Activated T-cell treated with anti-CD3 and anti-CD28 coated beads, Interleukin-2, amount 50 U/mL, for 4 hours (primary cell): ENCODE results near the gene PDCD4. TPM values are rescaled to one million over a fixed set of nuclear protein-coding genes. Genes with fewer than 3 reads are reported as not detected.

Experiments
- ATAC-seq, 2 donors: fragments of 200-7000 bp; cut with Tn5 transposase; one replicate each; pipeline ENCODE4 v1.10.0; 2021
- DNase-seq: peaks from one replicate; pipeline ENCODE4 v3.0.0-alpha.2; 2020
- H3K27me3 Mint-ChIP-seq: one replicate; pipeline ENCODE4 v1.8.0; 2021; ENCODE audit warnings: low read depth, mixed read lengths
- H3K36me3 Mint-ChIP-seq: one replicate; pipeline ENCODE4 v1.8.0; 2022; ENCODE audit warnings: mixed read lengths; ENCODE audit not compliant: insufficient read depth
- H3K4me1 Mint-ChIP-seq: one replicate; pipeline ENCODE4 v1.8.0; 2021; ENCODE audit warnings: low read depth, mixed read lengths
- H3K4me3 Mint-ChIP-seq: one replicate; pipeline ENCODE4 v1.8.0; 2021; ENCODE audit warnings: mild to moderate bottlenecking, moderate library complexity, mixed read lengths
- H3K9me3 Mint-ChIP-seq: one replicate; pipeline ENCODE4 v1.8.0; 2021; ENCODE audit warnings: mixed read lengths
- total RNA-seq, 3 donors: library from RNA; stranded (reverse); gene quantifications; one replicate each; pipeline ENCODE4 v1.2.1, GENCODE V29; 2021

Gene PDCD4
- total RNA-seq, 3 donors from 2014 or later: 36.5 to 55.1 (median 41.3) TPM

DNA sequence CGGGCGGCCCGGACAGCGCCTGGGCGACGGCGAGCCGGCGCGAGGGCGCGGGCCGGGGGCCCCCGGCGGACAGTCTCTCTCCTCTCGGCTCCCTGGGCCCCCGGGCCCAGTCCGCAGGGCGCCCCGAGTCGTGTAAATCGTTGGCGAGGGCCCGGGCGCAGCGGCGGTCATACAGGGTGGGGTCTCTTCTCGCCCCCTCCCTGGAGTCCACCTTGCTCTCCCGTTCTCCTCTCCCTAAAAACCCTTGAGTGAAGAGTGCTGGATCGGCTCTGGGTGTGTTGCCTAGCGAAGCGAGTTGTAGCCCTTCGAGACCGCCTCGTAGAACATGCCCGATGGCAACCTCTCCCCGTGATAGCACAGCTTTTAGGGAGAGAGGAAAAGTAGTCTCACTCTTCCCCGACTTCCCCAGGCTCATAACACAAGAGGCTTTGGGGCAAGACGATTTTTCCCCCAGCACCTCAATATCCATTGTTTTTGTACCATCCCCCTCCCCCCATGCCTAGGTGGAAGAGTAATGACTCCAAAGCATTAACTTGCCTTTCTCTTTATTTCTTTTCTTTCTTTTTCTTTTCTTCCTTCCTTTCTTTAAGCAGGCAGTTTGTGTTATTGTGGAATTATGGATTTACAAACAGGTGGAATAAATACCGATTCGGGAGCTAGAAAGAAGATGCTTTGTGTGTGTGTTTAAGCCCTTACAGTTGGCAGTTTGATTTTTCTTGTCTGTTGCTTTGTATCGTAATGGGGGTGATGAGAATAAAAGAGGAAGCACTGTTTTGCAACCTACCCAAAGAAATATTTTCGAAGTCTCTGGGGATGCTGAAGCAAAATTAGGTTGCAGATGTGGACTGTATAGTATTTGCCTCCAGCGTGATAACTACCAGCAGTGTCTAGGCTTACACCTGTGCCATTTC lies 48.5 kb downstream of the PDCD4 start:
- no peaks in the 10 kb centered on the region for H3K9me3 Mint-ChIP-seq
- peaks cover 5% of the 10 kb centered on the region for H3K36me3 Mint-ChIP-seq
- peaks cover 44% of the 10 kb centered on the region for H3K4me1 Mint-ChIP-seq
- ATAC-seq (no peak), DNase-seq (no peak)
- H3K4me3 Mint-ChIP-seq: peak overlapping the region; percentile 94
- no peaks in the 10 kb centered on the region for H3K27me3 Mint-ChIP-seq

DNA sequence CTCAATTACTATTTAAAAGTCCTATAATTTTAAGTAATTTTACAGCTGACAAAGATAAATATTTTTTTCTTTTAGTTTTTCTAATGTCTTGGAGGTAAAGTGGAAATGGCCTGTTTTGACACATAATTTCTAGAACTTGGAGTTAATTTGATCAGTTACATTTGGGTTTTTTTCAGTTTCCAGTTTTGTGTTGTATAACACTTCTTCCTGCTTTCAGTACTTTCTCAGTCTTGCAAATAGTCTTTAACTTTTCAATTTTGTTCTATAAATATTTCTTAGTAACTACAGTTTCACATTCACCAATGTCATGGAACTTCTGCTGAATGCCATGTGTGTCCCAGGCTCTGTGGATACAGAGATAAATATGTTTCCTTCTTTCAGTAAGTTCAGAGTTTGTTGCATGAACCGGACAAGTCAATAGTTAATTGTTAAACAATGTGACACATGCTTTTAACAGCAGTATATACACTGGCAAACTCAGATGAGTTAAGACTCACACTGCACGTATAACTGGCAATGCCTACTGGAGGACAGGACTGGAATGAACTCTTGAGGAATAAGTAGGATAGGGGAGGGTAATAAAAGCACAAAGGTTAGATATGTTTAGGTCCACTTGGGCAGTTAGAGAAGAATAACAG lies 52.2 kb downstream of the PDCD4 start:
- no peak for ATAC-seq
- Mint-ChIP-seq H3K4me1 (peaks cover 56% of the 10 kb centered on the region), H3K36me3 (peaks cover 3% of the 10 kb centered on the region), H3K9me3 (no peaks in the 10 kb centered on the region), H3K4me3 (no peak overlapping the region), H3K27me3 (no peaks in the 10 kb centered on the region)
- no peak for DNase-seq

DNA sequence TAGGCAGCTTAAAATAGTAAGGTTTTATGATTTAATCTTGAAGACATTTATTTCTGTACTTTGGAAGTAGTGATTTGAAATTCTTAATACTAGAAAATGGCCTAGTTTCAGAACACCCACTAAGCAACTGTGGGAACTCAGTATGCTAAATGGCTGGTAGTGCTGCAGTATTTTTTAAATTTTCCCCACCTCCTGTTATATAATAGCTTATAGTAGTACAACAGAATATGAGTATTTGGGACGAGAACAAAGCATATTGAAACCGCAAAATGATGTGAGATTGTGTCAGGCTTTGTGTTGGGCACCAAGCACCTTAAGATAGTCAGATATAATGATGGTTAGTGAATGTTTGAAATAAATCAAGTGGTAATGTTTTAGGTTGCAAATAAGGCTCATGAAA lies 55.7 kb downstream of the PDCD4 start:
- Mint-ChIP-seq H3K4me1 (peaks cover 49% of the 10 kb centered on the region), H3K9me3 (no peaks in the 10 kb centered on the region), H3K4me3 (no peak overlapping the region)

DNA sequence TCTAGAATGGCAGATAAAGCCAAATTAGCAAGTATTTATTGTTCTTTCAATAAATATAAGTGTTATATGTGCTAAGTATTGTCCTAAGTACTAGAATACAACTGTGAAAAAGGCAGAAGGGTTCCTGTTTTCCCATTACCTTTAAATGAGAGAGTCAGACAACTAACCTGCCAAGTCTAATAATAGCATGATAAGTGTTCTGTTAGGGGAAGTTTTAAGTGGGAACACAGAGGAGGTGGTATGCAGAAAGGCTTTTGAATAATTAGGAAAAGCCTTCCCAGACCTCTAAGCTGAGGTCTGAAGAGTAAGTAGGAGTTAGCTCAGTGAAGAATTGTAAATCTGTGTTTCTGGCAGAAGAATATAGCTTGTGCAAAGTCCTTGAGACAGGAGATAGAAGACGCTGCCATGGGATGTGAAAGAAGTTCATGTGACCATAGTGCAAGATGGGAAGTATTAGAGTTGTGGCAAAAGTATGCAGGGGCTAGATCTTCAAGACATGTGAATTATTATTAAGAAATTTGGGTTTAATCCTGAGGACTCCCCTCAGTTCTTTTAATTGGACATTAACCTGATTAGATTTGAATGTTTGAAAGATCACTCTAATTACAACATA lies 60.1 kb downstream of the PDCD4 start:
- Mint-ChIP-seq H3K36me3 (peaks cover 2% of the 10 kb centered on the region), H3K4me3 (no peak overlapping the region), H3K27me3 (no peaks in the 10 kb centered on the region), H3K9me3 (no peaks in the 10 kb centered on the region), H3K4me1 (peaks cover 41% of the 10 kb centered on the region)
- DNase-seq: no peak
- ATAC-seq: no peak

More for the DNA sequence above, 55.7 kb downstream of the PDCD4 start:
- H3K36me3 Mint-ChIP-seq: peaks cover 3% of the 10 kb centered on the region
- ATAC-seq (peak in 1 of 2 donors; percentile 28), DNase-seq (no peak)
- H3K27me3 Mint-ChIP-seq: no peaks in the 10 kb centered on the region

DNA sequence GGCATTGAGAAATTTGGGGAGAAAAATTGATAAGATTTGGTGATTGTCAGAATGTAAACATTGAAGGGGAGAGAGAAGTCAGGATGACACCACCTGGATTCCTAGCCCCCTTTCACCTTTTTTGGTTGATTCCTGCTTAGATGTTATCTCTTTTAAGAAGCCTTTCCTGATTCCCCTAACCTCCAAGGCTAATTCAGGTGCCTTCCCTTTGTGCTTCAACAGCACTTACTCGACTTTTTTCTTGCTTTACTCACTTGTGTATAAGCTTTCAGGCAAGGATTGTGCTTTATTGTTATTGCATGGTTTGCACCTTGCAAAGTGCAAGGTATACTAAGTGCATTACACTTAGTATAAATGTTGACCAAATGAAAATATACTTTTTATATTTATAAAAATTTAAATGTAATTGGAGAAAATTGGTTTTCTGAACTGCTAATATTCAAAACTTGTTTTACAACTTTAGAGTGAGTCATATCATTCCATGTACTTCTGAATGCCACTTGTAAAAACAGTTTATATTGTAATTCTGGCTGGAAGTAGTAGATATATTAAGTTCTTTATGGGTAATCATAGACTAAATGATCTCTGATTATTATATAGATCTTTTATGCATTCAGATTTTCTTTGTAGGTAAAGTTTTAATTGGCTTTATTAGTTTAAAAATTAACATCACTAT lies 60.9 kb downstream of the PDCD4 start:
- DNase-seq (no peak), ATAC-seq (no peak)
- no peak overlapping the region for H3K4me3 Mint-ChIP-seq
- H3K27me3 Mint-ChIP-seq: no peaks in the 10 kb centered on the region
- peaks cover 38% of the 10 kb centered on the region for H3K4me1 Mint-ChIP-seq
- no peaks in the 10 kb centered on the region for H3K9me3 Mint-ChIP-seq
- H3K36me3 Mint-ChIP-seq: peaks cover 2% of the 10 kb centered on the region

DNA sequence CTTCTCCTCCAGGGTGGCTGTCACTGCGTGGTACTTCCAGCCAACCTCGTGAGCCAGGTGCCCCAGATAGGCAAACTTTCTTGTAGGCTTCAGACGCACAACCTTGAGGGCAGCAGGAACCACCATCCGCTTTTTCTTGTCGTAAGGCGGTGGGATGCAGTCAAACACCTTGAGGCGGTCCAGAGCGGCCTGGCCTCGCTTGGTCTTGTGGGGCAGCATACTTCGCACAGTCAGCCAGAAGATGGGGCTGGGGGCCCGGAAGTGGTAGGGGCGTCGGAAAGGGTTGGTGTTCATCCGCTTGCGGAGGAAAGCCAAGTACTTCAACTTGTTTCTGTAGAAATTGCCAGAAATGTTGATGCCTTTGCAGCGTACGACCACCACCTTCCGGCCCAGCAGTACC lies 65.0 kb downstream of the PDCD4 start:
- ATAC-seq (no peak), DNase-seq (no peak)
- peaks cover 40% of the 10 kb centered on the region for H3K4me1 Mint-ChIP-seq
- H3K36me3 Mint-ChIP-seq: peaks cover 13% of the 10 kb centered on the region
- no peaks in the 10 kb centered on the region for H3K9me3 Mint-ChIP-seq
- H3K27me3 Mint-ChIP-seq: no peaks in the 10 kb centered on the region
- no peak overlapping the region for H3K4me3 Mint-ChIP-seq

DNA sequence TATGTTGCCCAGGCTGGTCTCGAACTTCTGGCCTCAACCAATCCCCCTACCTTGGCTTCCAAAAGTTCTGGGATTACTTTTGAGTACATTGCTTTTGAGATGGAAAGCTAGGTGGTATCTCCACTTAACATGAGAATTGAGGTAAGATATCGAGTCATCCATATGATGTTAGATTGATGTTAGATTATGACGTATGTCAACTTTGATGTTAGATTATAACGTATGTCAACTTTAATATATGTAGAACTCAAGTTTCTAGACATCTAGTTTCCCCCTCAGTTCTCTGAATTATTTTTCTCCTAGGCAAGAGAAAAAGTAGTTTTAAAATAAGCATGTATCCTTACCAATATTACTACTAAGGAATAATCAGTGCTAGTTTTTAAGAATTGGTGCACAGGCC lies 67.7 kb downstream of the PDCD4 start:
- H3K36me3 Mint-ChIP-seq: peaks cover 33% of the 10 kb centered on the region
- DNase-seq (no peak), ATAC-seq (no peak)
- no peaks in the 10 kb centered on the region for H3K27me3 Mint-ChIP-seq
- H3K4me3 Mint-ChIP-seq: no peak overlapping the region
- peaks cover 10% of the 10 kb centered on the region for H3K9me3 Mint-ChIP-seq
- H3K4me1 Mint-ChIP-seq: peaks cover 46% of the 10 kb centered on the region

DNA sequence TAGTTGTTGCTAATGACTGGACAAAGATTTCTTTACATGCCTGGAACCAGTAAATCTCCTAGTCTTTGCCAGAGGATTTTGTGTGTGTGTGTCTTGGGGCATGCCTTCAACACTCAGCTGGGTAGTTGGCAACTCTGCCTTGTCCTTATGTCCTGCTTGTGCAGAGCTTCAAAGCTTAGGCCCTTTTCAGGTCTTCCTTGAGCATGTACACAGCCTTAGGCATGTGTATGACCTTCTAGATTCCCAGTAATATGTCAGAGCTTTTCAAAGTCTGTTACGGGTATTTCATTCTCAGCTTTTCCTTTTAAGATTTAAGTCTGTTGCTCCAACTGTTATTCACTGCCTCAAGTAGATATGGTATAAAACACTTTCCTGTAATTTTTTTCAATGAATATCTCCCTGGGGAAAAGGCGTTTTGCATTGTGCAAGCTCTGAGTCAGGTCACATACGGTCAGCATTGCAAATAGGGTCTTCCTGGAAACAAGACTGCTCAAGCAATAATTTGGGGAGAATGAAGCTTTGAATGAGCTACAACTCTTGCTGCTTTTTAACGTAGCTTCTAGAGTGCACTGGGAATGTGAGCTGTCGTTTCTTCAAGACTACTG lies 73.2 kb downstream of the PDCD4 start:
- DNase-seq (no peak), ATAC-seq (no peak)
- H3K9me3 Mint-ChIP-seq: peaks cover 10% of the 10 kb centered on the region
- H3K4me3 Mint-ChIP-seq: no peak overlapping the region
- H3K4me1 Mint-ChIP-seq: peaks cover 62% of the 10 kb centered on the region
- H3K36me3 Mint-ChIP-seq: peaks cover 61% of the 10 kb centered on the region
- no peaks in the 10 kb centered on the region for H3K27me3 Mint-ChIP-seq

DNA sequence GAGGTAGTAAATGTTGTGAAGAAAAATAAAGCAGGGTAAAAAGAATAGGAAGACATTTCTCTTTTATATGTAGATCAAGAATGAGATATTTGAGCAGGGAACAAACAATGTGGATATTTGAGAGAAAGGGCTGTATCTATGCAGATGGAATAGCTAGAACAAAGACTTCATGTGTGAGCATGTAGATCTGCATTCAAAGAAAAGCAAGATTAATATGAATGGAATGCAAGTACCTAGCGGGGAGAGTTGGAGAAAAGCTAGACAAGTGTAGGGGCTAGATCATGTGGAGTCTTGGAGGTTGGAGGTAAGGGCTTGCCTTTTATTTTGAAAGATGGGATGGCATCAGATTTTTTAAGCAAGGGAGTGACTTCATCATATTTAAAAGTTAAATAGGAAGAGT lies 74.8 kb downstream of the PDCD4 start:
- Mint-ChIP-seq H3K4me1 (peaks cover 59% of the 10 kb centered on the region), H3K4me3 (no peak overlapping the region), H3K27me3 (no peaks in the 10 kb centered on the region), H3K36me3 (peaks cover 57% of the 10 kb centered on the region), H3K9me3 (peaks cover 10% of the 10 kb centered on the region)
- ATAC-seq (no peak), DNase-seq (no peak)

DNA sequence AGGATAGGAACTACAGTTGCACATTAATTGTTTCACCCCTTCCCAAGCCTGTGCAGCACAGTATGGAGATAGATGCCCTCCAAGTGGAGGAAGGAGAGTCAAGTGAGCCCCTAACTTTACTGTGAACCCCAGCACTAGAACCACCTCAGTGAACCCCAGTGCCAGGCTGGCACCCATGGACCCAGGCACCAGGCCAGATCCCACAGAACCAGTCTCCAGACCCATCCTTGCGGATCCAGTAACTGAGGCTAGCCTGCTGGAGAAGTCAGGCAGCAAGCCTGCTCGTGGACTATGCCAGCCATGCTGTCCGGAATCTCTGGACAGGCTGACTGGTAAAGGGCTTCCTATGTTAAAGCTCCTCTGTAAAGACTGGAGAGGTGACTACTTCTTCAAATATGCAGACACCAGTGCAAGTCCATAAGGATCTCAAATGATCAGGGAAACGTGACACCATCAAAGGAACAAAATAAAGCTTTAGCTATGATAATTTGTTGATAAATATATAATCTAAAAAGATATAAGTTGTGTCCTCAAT lies 75.4 kb downstream of the PDCD4 start:
- ATAC-seq (no peak), DNase-seq (no peak)
- Mint-ChIP-seq H3K36me3 (peaks cover 58% of the 10 kb centered on the region), H3K27me3 (no peaks in the 10 kb centered on the region), H3K4me3 (no peak overlapping the region), H3K4me1 (peaks cover 59% of the 10 kb centered on the region), H3K9me3 (peaks cover 10% of the 10 kb centered on the region)

Other genes starting within 250 kb of the PDCD4 start
- under 1 TPM in 1 of 3 donors, not detected in 2; 0.03 TPM for gene RBM20, start 227.6 kb upstream of the PDCD4 start, total RNA-seq
- gene BBIP1, start 47.3 kb downstream of the PDCD4 start, total RNA-seq: 10 to 100 TPM; 23.7 to 25.6 (median 24.7) TPM
- gene SHOC2, start 47.7 kb downstream of the PDCD4 start, total RNA-seq: 10 to 100 TPM; 33.0 to 43.3 (median 41.8) TPM
- under 1 TPM; 0.05 to 0.10 (median 0.05) TPM for gene ADRA2A, start 205.1 kb downstream of the PDCD4 start, total RNA-seq